HEK293 (cell line): ENCODE results near the gene RSL1D1.

Experiments used
- CTCF ChIA-PET: fragments of 350-600 bp; formaldehyde crosslinking; extraction: SDS; loops from one replicate; lab custom pipeline; 2021; ENCODE audit warnings: antibody characterized with exemption; lab: Yijun Ruan, JAX
- POLR2A ChIA-PET: fragments of 300-600 bp; formaldehyde crosslinking; extraction: SDS; loops from one replicate; lab custom pipeline; 2020; ENCODE audit warnings: antibody characterized with exemption, inconsistent platforms; lab: Yijun Ruan, JAX
- H3K27ac ChIP-seq: fragments of 200-500 bp; sonication (Bioruptor generic); 2 replicates; pipeline ENCODE4 v1.5.1; 2014; ENCODE audit warnings: low read depth, low read length, control low read depth, inconsistent platforms; ENCODE audit errors: extremely low read depth
- H3K36me3 ChIP-seq, 2 experiments: fragments of 200-500 bp in 1 of 2; sonication (Bioruptor generic) in 1 of 2; 1 replicate in 1 of 2; 2 replicates in 1 of 2; pipeline ENCODE4 v1.5.1; 2014 to 2017; ENCODE audit warnings: inconsistent platforms in 2 of 2, low read length in 2 of 2; ENCODE audit not compliant: control insufficient read depth in 2 of 2, insufficient read depth in 1 of 2
- H3K4me1 ChIP-seq: fragments of 200-500 bp; sonication (Bioruptor generic); 2 replicates; pipeline ENCODE4 v1.5.1; 2014; ENCODE audit warnings: mild to moderate bottlenecking, low read length, inconsistent platforms; ENCODE audit not compliant: control insufficient read depth, insufficient read depth
- H3K4me3 ChIP-seq: 2 replicates; pipeline ENCODE4 v1.5.1; 2011; ENCODE audit warnings: low read depth, mild to moderate bottlenecking, control low read depth, low read length, moderate library complexity
- H3K9me3 ChIP-seq: fragments of 200-500 bp; sonication (Bioruptor generic); 2 replicates; pipeline ENCODE4 v1.5.1; 2014; ENCODE audit warnings: low read depth, low read length, inconsistent platforms; ENCODE audit not compliant: control insufficient read depth, insufficient read depth
- BCL11A ChIP-seq: fragments of 450-650 bp; formaldehyde crosslinking; IDR thresholded peaks from 2 replicates; pipeline ENCODE4 v1.5.1; 2016; ENCODE audit warnings: low read depth, missing biosample characterization, missing genetic modification characterization
- SCRT2 ChIP-seq: fragments of 450-650 bp; formaldehyde crosslinking; IDR thresholded peaks from 2 replicates; pipeline ENCODE4 v1.5.1; 2016; ENCODE audit warnings: missing biosample characterization, missing genetic modification characterization
- SP2 ChIP-seq: fragments of 450-650 bp; formaldehyde crosslinking; IDR thresholded peaks from 2 replicates; pipeline ENCODE4 v1.5.1; 2016; ENCODE audit warnings: missing biosample characterization, missing genetic modification characterization
- ZNF2 ChIP-seq: fragments of 450-650 bp; formaldehyde crosslinking; IDR thresholded peaks from 2 replicates; pipeline ENCODE4 v1.5.1; 2016; ENCODE audit warnings: missing biosample characterization, missing genetic modification characterization
- ZNF280D ChIP-seq: fragments of 450-650 bp; formaldehyde crosslinking; IDR thresholded peaks from 2 replicates; pipeline ENCODE4 v1.5.1; 2016; ENCODE audit warnings: missing biosample characterization, missing genetic modification characterization
- ZNF292 ChIP-seq: fragments of 450-650 bp; formaldehyde crosslinking; IDR thresholded peaks from 2 replicates; pipeline ENCODE4 v1.5.1; 2016; ENCODE audit warnings: low read depth, missing biosample characterization, missing genetic modification characterization, borderline replicate concordance
- ZNF341 ChIP-seq: fragments of 450-650 bp; formaldehyde crosslinking; IDR thresholded peaks from 2 replicates; pipeline ENCODE4; 2016; ENCODE audit warnings: low read depth, missing biosample characterization, missing genetic modification characterization
- ZNF544 ChIP-seq: fragments of 450-650 bp; formaldehyde crosslinking; IDR thresholded peaks from 2 replicates; pipeline ENCODE4 v1.5.0; 2017; ENCODE audit warnings: missing biosample characterization, missing genetic modification characterization
- ZNF571 ChIP-seq: fragments of 450-650 bp; formaldehyde crosslinking; IDR thresholded peaks from 2 replicates; pipeline ENCODE4 v1.5.0; 2017; ENCODE audit warnings: missing biosample characterization, missing genetic modification characterization
- ZNF580 ChIP-seq: fragments of 450-650 bp; formaldehyde crosslinking; IDR thresholded peaks from 2 replicates; pipeline ENCODE4 v1.5.1; 2016; ENCODE audit warnings: missing biosample characterization, missing genetic modification characterization
- ZNF645 ChIP-seq: fragments of 450-650 bp; formaldehyde crosslinking; IDR thresholded peaks from 2 replicates; pipeline ENCODE4; 2016; ENCODE audit warnings: missing biosample characterization, missing genetic modification characterization
- ZNF658 ChIP-seq: fragments of 450-650 bp; formaldehyde crosslinking; IDR thresholded peaks from 2 replicates; pipeline ENCODE4; 2016; ENCODE audit warnings: missing biosample characterization, missing genetic modification characterization
- ZSCAN18 ChIP-seq: fragments of 450-650 bp; formaldehyde crosslinking; IDR thresholded peaks from 2 replicates; pipeline ENCODE4 v1.5.1; 2016; ENCODE audit warnings: missing biosample characterization, missing genetic modification characterization
- TF ChIP-seq, protein P1 (sequence below): fragments of 450-650 bp; formaldehyde crosslinking; IDR thresholded peaks from 2 replicates; pipeline ENCODE4 v1.5.1; 2016; ENCODE audit warnings: missing biosample characterization, missing genetic modification characterization, low read depth
- TF ChIP-seq, protein P2 (sequence below): fragments of 450-650 bp; formaldehyde crosslinking; IDR thresholded peaks from 2 replicates; pipeline ENCODE4 v1.5.1; 2016; ENCODE audit warnings: missing biosample characterization, missing genetic modification characterization
- TF ChIP-seq, protein P3 (sequence below): fragments of 450-650 bp; formaldehyde crosslinking; IDR thresholded peaks from 2 replicates; pipeline ENCODE4 v1.5.1; 2016; ENCODE audit warnings: missing biosample characterization, missing genetic modification characterization

RSL1D1 gene

GRCh38 chr16:11890231-11890965 lies 39.1 kb upstream of the RSL1D1 start (continued):
- TF ChIP-seq, protein P1, sequence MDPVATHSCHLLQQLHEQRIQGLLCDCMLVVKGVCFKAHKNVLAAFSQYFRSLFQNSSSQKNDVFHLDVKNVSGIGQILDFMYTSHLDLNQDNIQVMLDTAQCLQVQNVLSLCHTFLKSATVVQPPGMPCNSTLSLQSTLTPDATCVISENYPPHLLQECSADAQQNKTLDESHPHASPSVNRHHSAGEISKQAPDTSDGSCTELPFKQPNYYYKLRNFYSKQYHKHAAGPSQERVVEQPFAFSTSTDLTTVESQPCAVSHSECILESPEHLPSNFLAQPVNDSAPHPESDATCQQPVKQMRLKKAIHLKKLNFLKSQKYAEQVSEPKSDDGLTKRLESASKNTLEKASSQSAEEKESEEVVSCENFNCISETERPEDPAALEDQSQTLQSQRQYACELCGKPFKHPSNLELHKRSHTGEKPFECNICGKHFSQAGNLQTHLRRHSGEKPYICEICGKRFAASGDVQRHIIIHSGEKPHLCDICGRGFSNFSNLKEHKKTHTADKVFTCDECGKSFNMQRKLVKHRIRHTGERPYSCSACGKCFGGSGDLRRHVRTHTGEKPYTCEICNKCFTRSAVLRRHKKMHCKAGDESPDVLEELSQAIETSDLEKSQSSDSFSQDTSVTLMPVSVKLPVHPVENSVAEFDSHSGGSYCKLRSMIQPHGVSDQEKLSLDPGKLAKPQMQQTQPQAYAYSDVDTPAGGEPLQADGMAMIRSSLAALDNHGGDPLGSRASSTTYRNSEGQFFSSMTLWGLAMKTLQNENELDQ: no peak
- TF ChIP-seq SP2 (tag by site-specific recombination) (no peak), ZNF658 (tag by site-specific recombination) (no peak), ZNF571 (no peak), ZNF580 (no peak), BCL11A (tag by site-specific recombination) (no peak), ZNF292 (tag by site-specific recombination) (no peak), ZNF2 (no peak), ZNF645 (tag by site-specific recombination) (no peak), ZNF280D (tag by site-specific recombination) (no peak)
- TF ChIP-seq, protein P2, sequence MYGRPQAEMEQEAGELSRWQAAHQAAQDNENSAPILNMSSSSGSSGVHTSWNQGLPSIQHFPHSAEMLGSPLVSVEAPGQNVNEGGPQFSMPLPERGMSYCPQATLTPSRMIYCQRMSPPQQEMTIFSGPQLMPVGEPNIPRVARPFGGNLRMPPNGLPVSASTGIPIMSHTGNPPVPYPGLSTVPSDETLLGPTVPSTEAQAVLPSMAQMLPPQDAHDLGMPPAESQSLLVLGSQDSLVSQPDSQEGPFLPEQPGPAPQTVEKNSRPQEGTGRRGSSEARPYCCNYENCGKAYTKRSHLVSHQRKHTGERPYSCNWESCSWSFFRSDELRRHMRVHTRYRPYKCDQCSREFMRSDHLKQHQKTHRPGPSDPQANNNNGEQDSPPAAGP (tag by site-specific recombination): no peak
- TF ChIP-seq, all 188 proteins: peak for 0

- Histone ChIP-seq H3K9me3 (no peaks in the 10 kb centered on the region), H3K36me3 (peaks cover 52 to 81% of the 10 kb centered on the region in 2 experiments), H3K4me3 (no peak overlapping the region), H3K4me1 (no peaks in the 10 kb centered on the region), H3K27ac (no peak overlapping the region)
- ChIA-PET POLR2A (no interaction called here), CTCF (interaction anchor here (0.7 kb wide), 1 partner anchor 96 kb away, joined by 7 read pairs; no protein-coding TSS in a partner anchor)
- TF ChIP-seq ZSCAN18 (no peak), ZNF544 (tag by site-specific recombination) (no peak), SCRT2 (tag by site-specific recombination) (no peak), ZNF341 (tag by site-specific recombination) (no peak)
- TF ChIP-seq, protein P3, sequence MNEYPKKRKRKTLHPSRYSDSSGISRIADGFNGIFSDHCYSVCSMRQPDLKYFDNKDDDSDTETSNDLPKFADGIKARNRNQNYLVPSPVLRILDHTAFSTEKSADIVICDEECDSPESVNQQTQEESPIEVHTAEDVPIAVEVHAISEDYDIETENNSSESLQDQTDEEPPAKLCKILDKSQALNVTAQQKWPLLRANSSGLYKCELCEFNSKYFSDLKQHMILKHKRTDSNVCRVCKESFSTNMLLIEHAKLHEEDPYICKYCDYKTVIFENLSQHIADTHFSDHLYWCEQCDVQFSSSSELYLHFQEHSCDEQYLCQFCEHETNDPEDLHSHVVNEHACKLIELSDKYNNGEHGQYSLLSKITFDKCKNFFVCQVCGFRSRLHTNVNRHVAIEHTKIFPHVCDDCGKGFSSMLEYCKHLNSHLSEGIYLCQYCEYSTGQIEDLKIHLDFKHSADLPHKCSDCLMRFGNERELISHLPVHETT (tag by site-specific recombination): no peak
- TF ChIP-seq, all 188 proteins: peak for 0
Measured at GRCh38 chr16:11886881-11887280, 35.5 kb upstream of the RSL1D1 start.
